Measurements from ENCODE around the gene ASS1. TPM values are rescaled to one million over a fixed set of nuclear protein-coding genes. Genes with fewer than 3 reads are reported as not detected.

Gene ASS1
- total RNA-seq, 1 donor from 2014 or later, result 162 TPM

GRCh38 chr9:130470950-130471349 is 26.2 kb downstream of the ASS1 start:
- no peak for DNase-seq (ENCODE audit: low spot score in 2 of 2)
- H3K27ac ChIP-seq, result no peak overlapping the region
- intact Hi-C loops (cut with DNase I), result no loop called here
- H3K9me3 ChIP-seq, result no peaks in the 10 kb centered on the region
- no peak for TF ChIP-seq CTCF (IDR thresholded peaks at IDR 0.05)
- peaks cover 8 to 28% of the 10 kb centered on the region in 2 donors for H3K36me3 ChIP-seq
- H3K4me1 ChIP-seq, result no peaks in the 10 kb centered on the region
- H3K27me3 ChIP-seq, result no peaks in the 10 kb centered on the region
- no peak overlapping the region for H3K4me3 ChIP-seq

DNA sequence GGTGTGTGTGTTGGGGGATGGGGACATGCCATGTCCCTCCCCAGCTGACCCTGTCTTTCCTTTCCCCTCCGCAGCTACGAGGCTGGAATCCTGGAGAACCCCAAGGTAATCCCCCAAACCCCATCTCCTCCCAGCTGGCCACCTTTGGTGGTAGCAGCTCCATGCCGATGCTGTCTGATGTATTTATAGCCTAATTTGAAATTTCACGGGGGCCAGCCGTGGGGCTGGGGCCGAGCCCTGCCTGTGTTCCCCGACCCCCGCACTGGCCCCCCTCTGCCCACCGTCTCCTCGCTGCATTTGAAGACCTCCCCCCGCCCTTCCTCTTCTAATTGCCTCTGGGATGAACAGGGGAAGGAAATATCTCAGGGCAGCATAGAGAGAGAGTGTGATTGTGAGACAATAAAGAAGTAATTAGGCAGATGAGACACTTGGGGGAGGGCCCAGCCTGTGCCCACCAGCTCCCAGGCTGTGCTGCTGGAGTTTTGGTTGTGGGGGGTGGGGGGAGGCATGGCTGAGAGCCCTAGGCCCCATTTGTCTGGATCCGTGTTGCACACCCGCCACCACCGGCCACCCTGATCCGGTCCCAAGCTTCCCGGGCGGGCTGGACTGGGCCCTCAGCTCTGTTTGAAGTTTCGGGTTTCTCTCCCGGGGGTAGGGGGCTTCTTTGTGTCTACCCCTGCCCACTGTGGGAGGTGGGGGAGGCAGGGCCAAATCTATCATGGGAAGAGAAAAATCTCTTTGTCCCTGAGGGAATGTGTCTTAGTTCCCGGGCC is 26.8 kb downstream of the ASS1 start:
- H3K27me3 ChIP-seq, result no peaks in the 10 kb centered on the region
- H3K4me1 ChIP-seq, result no peaks in the 10 kb centered on the region
- intact Hi-C loops (cut with DNase I), result no loop called here
- peaks cover 12 to 24% of the 10 kb centered on the region in 2 donors for H3K36me3 ChIP-seq
- H3K9me3 ChIP-seq, result no peaks in the 10 kb centered on the region
- no peak for TF ChIP-seq CTCF (IDR thresholded peaks at IDR 0.05)
- H3K27ac ChIP-seq, result no peak overlapping the region
- H3K4me3 ChIP-seq, result no peak overlapping the region
- no peak for DNase-seq (ENCODE audit: low spot score in 2 of 2)

- H3K27me3 ChIP-seq, result no peaks in the 10 kb centered on the region
- H3K4me3 ChIP-seq, result no peak overlapping the region
- no peaks in the 10 kb centered on the region for H3K4me1 ChIP-seq
- no peak overlapping the region for H3K27ac ChIP-seq
- DNase-seq (ENCODE audit: low spot score in 2 of 2), result no peak
- intact Hi-C loops (cut with DNase I), result no loop called here
- no peak for TF ChIP-seq CTCF (IDR thresholded peaks at IDR 0.05)
- peaks cover 13 to 24% of the 10 kb centered on the region in 2 donors for H3K36me3 ChIP-seq
- no peaks in the 10 kb centered on the region for H3K9me3 ChIP-seq
Measured at GRCh38 chr9:130472184-130472705, 27.5 kb downstream of the ASS1 start.

DNA sequence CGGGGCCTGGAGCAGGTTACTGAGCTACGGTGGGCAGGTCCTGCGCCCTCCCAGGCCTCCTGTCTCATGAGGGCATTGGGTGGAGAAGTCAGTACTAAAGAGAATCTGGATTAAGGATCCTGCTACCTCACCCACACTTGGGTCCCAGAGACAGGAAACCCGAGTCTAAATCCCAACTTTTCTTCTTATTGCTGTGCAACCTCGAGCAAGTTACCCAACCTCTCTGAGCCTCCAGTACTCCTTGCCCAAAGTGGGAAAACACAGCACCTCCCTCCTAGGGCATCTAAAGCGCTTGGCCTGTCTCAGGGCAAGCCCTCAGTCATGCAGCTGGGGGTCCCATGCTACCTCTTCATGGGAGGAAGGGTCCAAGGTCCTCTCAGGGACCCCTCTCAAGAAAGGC is 28.2 kb downstream of the ASS1 start:
- Histone ChIP-seq H3K4me1 (no peaks in the 10 kb centered on the region), H3K27me3 (no peaks in the 10 kb centered on the region), H3K36me3 (peaks cover 13 to 26% of the 10 kb centered on the region in 2 donors), H3K4me3 (no peak overlapping the region), H3K27ac (no peak overlapping the region), H3K9me3 (no peaks in the 10 kb centered on the region)
- no peak for DNase-seq (ENCODE audit: low spot score in 2 of 2)
- TF ChIP-seq CTCF (IDR thresholded peaks at IDR 0.05), result no peak
- intact Hi-C loops (cut with DNase I), result no loop called here

DNA sequence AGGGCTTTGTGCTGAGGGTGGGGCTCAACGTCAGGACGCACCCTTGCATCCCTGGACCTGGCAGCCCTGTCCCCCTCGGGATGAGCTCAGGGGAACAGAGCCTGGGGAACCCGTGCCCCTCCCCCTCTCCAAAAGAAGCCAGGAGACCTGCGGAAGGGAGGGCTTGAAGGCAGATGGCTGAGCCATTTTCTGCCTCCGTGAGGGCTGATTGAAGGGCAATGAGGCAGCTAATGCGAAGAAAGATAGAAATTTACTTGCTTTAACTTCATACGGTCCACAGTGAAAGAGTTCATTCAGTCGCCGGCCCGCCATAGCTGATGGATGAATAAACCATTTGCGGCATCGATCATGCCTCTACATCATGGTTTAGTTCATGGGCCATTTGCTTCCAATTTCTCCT is 28.8 kb downstream of the ASS1 start:
- Histone ChIP-seq H3K9me3 (no peaks in the 10 kb centered on the region), H3K36me3 (peaks cover 13 to 26% of the 10 kb centered on the region in 2 donors), H3K27ac (no peak overlapping the region), H3K27me3 (no peaks in the 10 kb centered on the region), H3K4me1 (no peaks in the 10 kb centered on the region), H3K4me3 (no peak overlapping the region)
- intact Hi-C loops (cut with DNase I), result no loop called here
- DNase-seq (ENCODE audit: low spot score in 2 of 2), result no peak
- no peak for TF ChIP-seq CTCF (IDR thresholded peaks at IDR 0.05)

Data from ascending aorta (tissue), 2 donors.